Esophagus squamous epithelium (tissue), 5 donors: ENCODE data around the gene TRAF3IP1. TPM values are rescaled to one million over a fixed set of nuclear protein-coding genes. Genes with fewer than 3 reads are reported as not detected.
A peak's percentile ranks its signal among the peaks of the same experiment; 100 is the strongest.
"Not testable (repeated sequence)": the region's sequence is repeated elsewhere in the genome, so short reads cannot be mapped to it uniquely, and the experiment has no call there.

Experiments used
- DNase-seq: peaks from one replicate; lab custom pipeline; 2025; lab: John Stamatoyannopoulos, UW
- H3K27ac ChIP-seq, 4 donors: fragments of 200-600 bp; sonication (generic); one replicate each; pipeline ENCODE4 v1.5.1; 2016 to 2019; ENCODE audit warnings: mild to moderate bottlenecking in 1 of 4
- H3K27me3 ChIP-seq, 4 donors: fragments of 200-600 bp; sonication (generic); 1 replicate in 3 of 4; 2 replicates in 1 of 4; pipeline versions ENCODE4 v1.5.1 to v1.6.0; 2017 to 2021; ENCODE audit warnings: antibody characterized with exemption in 1 of 4
- H3K36me3 ChIP-seq, 3 donors: fragments of 200-600 bp; sonication (generic); one replicate each; pipeline ENCODE4 v1.5.1; 2016 to 2019
- H3K4me1 ChIP-seq, 3 donors: fragments of 200-600 bp; sonication (generic); one replicate each; pipeline ENCODE4 v1.5.1; 2017 to 2019
- H3K4me3 ChIP-seq, 4 donors: fragments of 200-600 bp; sonication (generic); 1 replicate in 3 of 4; 2 replicates in 1 of 4; pipeline ENCODE4 v1.5.1; 2016 to 2019; ENCODE audit warnings: mild to moderate bottlenecking in 2 of 4, moderate library complexity in 1 of 4
- H3K9me3 ChIP-seq, 3 donors: fragments of 200-600 bp; sonication (generic); one replicate each; pipeline ENCODE4 v1.5.1; 2016 to 2019
- CTCF ChIP-seq, 6 experiments: fragments of 450-650 bp in 4 of 6; fragments of 200-600 bp in 2 of 6; sonication (generic) in 2 of 6; IDR thresholded peaks; one replicate each; pipeline ENCODE4 v1.5.1; 2016 to 2019; ENCODE audit warnings: antibody characterized with exemption in 6 of 6, mild to moderate bottlenecking in 4 of 6, moderate library complexity in 4 of 6
- POLR2A ChIP-seq, 4 donors: fragments of 450-650 bp; IDR thresholded peaks; one replicate each; pipeline ENCODE4 v1.6.1; 2017; ENCODE audit warnings: antibody characterized with exemption in 4 of 4, mild to moderate bottlenecking in 4 of 4, moderate library complexity in 3 of 4
- WGBS, 2 donors: methylation state at CpG; one replicate each; pipeline ENCODE4 v1.1.5; 2018; 5-methylcytosine and 5-hydroxymethylcytosine counted together
- intact Hi-C: fragments of 100-400 bp; cut with DNase I; formaldehyde crosslinking; loops from one replicate; pipeline ENCODE4 v1.15.0; 2022
- total RNA-seq, 4 donors: library from RNA; depleted of rRNA; stranded (reverse); fragments of >200 nt; gene quantifications; one replicate each; pipeline ENCODE4 v1.1.0, GENCODE V29; 2016
- donor health status: DM: yes; HTN: yes; CAD: no.

TRAF3IP1 gene
- total RNA-seq, 4 donors from 2014 or later, result 5.4 to 13.5 (median 9.8) TPM

GRCh38 chr2:238369591-238370040, 49.3 kb downstream of the TRAF3IP1 start:
- WGBS, 2 donors, result 74% methylated on average over 10 of the region's 10 CpGs
- Histone ChIP-seq H3K9me3 (no peaks in the 10 kb centered on the region), H3K27ac (peak overlapping the region in 3 of 4 donors; percentile 4 to 35 (median 32)), H3K4me3 (no peak overlapping the region), H3K27me3 (no peaks in the 10 kb centered on the region), H3K4me1 (peaks cover 0 to 14% (median 0%) of the 10 kb centered on the region in 3 donors), H3K36me3 (no peaks in the 10 kb centered on the region)
- DNase-seq, result no peak
- intact Hi-C loops, result loop anchor here (5.0 to 10.0 kb wide), 2 partner anchors 93 to 415 kb away; no protein-coding TSS in a partner anchor
- TF ChIP-seq POLR2A (IDR thresholded peaks at IDR 0.05) (no peak), CTCF (IDR thresholded peaks at IDR 0.05) (no peak)

- no peaks in the 10 kb centered on the region for H3K9me3 ChIP-seq
- 75 to 77% methylated on average over 10 of the region's 10 CpGs for WGBS, 2 donors
- H3K36me3 ChIP-seq, result no peaks in the 10 kb centered on the region
- H3K27me3 ChIP-seq, result no peaks in the 10 kb centered on the region
- no peak for DNase-seq
- intact Hi-C loops, result no loop called here
- peak overlapping the region in 3 of 4 donors; percentile 4 to 35 (median 32) for H3K27ac ChIP-seq
- TF ChIP-seq POLR2A (IDR thresholded peaks at IDR 0.05) (no peak), CTCF (IDR thresholded peaks at IDR 0.05) (no peak)
- H3K4me1 ChIP-seq, result peaks cover 0 to 14% (median 0%) of the 10 kb centered on the region in 3 donors
- no peak overlapping the region for H3K4me3 ChIP-seq
Observed at GRCh38 chr2:238370094-238370822, 49.9 kb downstream of the TRAF3IP1 start.

GRCh38 chr2:238370823-238371372, 50.6 kb downstream of the TRAF3IP1 start:
- TF ChIP-seq CTCF (IDR thresholded peaks at IDR 0.05), result peak; percentile 52 to 81 (median 72)
- no peak for TF ChIP-seq POLR2A (IDR thresholded peaks at IDR 0.05)
- Histone ChIP-seq H3K27ac (peak overlapping the region in 1 of 4 donors; percentile 13), H3K9me3 (no peaks in the 10 kb centered on the region), H3K4me3 (no peak overlapping the region), H3K36me3 (no peaks in the 10 kb centered on the region), H3K4me1 (peaks cover 0 to 14% (median 0%) of the 10 kb centered on the region in 3 donors), H3K27me3 (no peaks in the 10 kb centered on the region)
- intact Hi-C loops, result no loop called here
- 26 to 32% methylated on average over 10 of the region's 10 CpGs for WGBS, 2 donors
- DNase-seq, result no peak

GRCh38 chr2:238372277-238372676, 52.0 kb downstream of the TRAF3IP1 start:
- H3K27ac ChIP-seq, DNase-seq, H3K9me3 ChIP-seq, H3K36me3 ChIP-seq, H3K27me3 ChIP-seq, H3K4me3 ChIP-seq, intact Hi-C loops: not testable (repeated sequence)
- WGBS, 2 donors, result 87 to 97% methylated on average over 3 of the region's 3 CpGs
- peaks cover 0 to 14% (median 0%) of the 10 kb centered on the region in 3 donors for H3K4me1 ChIP-seq

- intact Hi-C loops, result no loop called here
- H3K4me3 ChIP-seq, result no peak overlapping the region
- H3K9me3 ChIP-seq, result no peaks in the 10 kb centered on the region
- H3K4me1 ChIP-seq, result peaks cover 5 to 29% (median 13%) of the 10 kb centered on the region in 3 donors
- peaks cover 0 to 7% (median 0%) of the 10 kb centered on the region in 3 donors for H3K36me3 ChIP-seq
- WGBS, 2 donors, result 74% methylated on average over 7 to 8 of the region's 8 CpGs
- TF ChIP-seq CTCF (IDR thresholded peaks at IDR 0.05), result no peak
- TF ChIP-seq POLR2A (IDR thresholded peaks at IDR 0.05), result no peak
- no peaks in the 10 kb centered on the region for H3K27me3 ChIP-seq
- H3K27ac ChIP-seq, result no peak overlapping the region
- DNase-seq, result no peak
Observed at GRCh38 chr2:238376884-238377391, 56.6 kb downstream of the TRAF3IP1 start.
